Sigmoid colon (tissue), 7 donors: ENCODE data around the gene OXLD1. TPM values are rescaled to one million over a fixed set of nuclear protein-coding genes. Genes with fewer than 3 reads are reported as not detected.

Source experiments
- DNase-seq: peaks from one replicate; pipeline ENCODE4 v3.0.0-alpha.2; 2019
- H3K27ac ChIP-seq, 4 donors: fragments of 200-600 bp; sonication (generic); one replicate each; pipeline ENCODE4 v1.5.1; 2016 to 2019; ENCODE audit warnings: mild to moderate bottlenecking in 1 of 4
- H3K27me3 ChIP-seq, 3 donors: fragments of 200-600 bp; sonication (generic); one replicate each; pipeline ENCODE4 v1.5.1; 2019; ENCODE audit warnings: mild to moderate bottlenecking in 1 of 3
- H3K36me3 ChIP-seq, 4 donors: fragments of 200-600 bp; sonication (generic); one replicate each; pipeline ENCODE4 v1.5.1; 2016 to 2019
- H3K4me1 ChIP-seq, 4 donors: fragments of 200-600 bp; sonication (generic); one replicate each; pipeline ENCODE4 v1.5.1; 2017 to 2019
- H3K4me3 ChIP-seq, 4 donors: fragments of 200-600 bp; sonication (generic); one replicate each; pipeline ENCODE4 v1.5.1; 2017 to 2019; ENCODE audit warnings: mild to moderate bottlenecking in 2 of 4, moderate library complexity in 1 of 4
- H3K9me3 ChIP-seq, 4 donors: fragments of 200-600 bp in 3 of 4; sonication (generic) in 3 of 4; one replicate each; pipeline versions ENCODE4 v1.5.1 to v1.6.1; 2013 to 2019
- CTCF ChIP-seq, 4 experiments: fragments of 450-650 bp in 3 of 4; fragments of 200-600 bp in 1 of 4; IDR thresholded peaks; one replicate each; pipeline ENCODE4 v1.5.1; 2016 to 2019; ENCODE audit warnings: antibody characterized with exemption in 4 of 4, mild to moderate bottlenecking in 3 of 4, moderate library complexity in 2 of 4
- EP300 ChIP-seq, 4 donors: sonication (generic); formaldehyde crosslinking; IDR thresholded peaks; one replicate each; pipeline ENCODE4 v1.6.1; 2017; ENCODE audit warnings: antibody characterized with exemption in 4 of 4
- POLR2A ChIP-seq, 2 donors: fragments of 450-650 bp; IDR thresholded peaks; one replicate each; pipeline ENCODE4 v1.6.1; 2016; ENCODE audit warnings: antibody characterized with exemption in 2 of 2, mild to moderate bottlenecking in 2 of 2, moderate library complexity in 2 of 2
- POLR2AphosphoS5 ChIP-seq, 4 donors: sonication (generic); formaldehyde crosslinking; IDR thresholded peaks; one replicate each; pipeline ENCODE4 v1.6.1; 2017; ENCODE audit warnings: antibody characterized with exemption in 4 of 4
- WGBS, 2 donors: extraction: QIAGEN DNeasy Blood & Tissue Kit; methylation state at CpG; one replicate each; pipeline ENCODE4 v1.1.7; 2013; 5-methylcytosine and 5-hydroxymethylcytosine counted together
- intact Hi-C: fragments of 100-400 bp; cut with DNase I; formaldehyde crosslinking; loops from one replicate; pipeline ENCODE4 v1.15.1; 2023
- polyA plus RNA-seq, 3 donors: library from polyadenylated mRNA; stranded (reverse); fragments of 200-250 nt; gene quantifications; one replicate each; pipeline ENCODE4 v1.2.3, GENCODE V29; 2013
- small RNA-seq, 3 donors: library from RNA; depleted of rRNA; stranded (forward); fragments of <200 nt; gene quantifications; one replicate each; pipeline ENCODE3, GENCODE V24; 2016
- total RNA-seq, 4 donors: library from RNA; depleted of rRNA; stranded (reverse); fragments of >200 nt; gene quantifications; one replicate each; pipeline ENCODE4 v1.1.0, GENCODE V29; 2016
- donor health status: healthy with polysubstance abuse.
- donor health status: Bipolar disorder and iron deficiency.
- donor health status: healthy.

Gene OXLD1
- total and polyA plus RNA-seq, 7 donors: 14.4 to 57.5 (median 36.2) TPM

GRCh38 chr17:81616877-81617276 lies 49.5 kb downstream of the OXLD1 start:
- intact Hi-C loops: no loop called here
- no peaks in the 10 kb centered on the region for H3K27me3 ChIP-seq
- peaks cover 0 to 67% (median 25%) of the 10 kb centered on the region in 4 donors for H3K36me3 ChIP-seq
- WGBS, 2 donors: 42 to 67% methylated on average over 7 of the region's 7 CpGs
- no peak for TF ChIP-seq EP300 (IDR thresholded peaks at IDR 0.05)
- TF ChIP-seq POLR2A (IDR thresholded peaks at IDR 0.05): no peak
- TF ChIP-seq POLR2AphosphoS5 (IDR thresholded peaks at IDR 0.05): no peak
- TF ChIP-seq CTCF (IDR thresholded peaks at IDR 0.05): no peak
- H3K4me1 ChIP-seq: peaks cover 0 to 25% (median 14%) of the 10 kb centered on the region in 4 donors
- H3K4me3 ChIP-seq: no peak overlapping the region
- no peaks in the 10 kb centered on the region for H3K9me3 ChIP-seq
- no peak for DNase-seq
- H3K27ac ChIP-seq: no peak overlapping the region

GRCh38 chr17:81615401-81615930 lies 50.9 kb downstream of the OXLD1 start:
- WGBS, 2 donors: 95 to 96% methylated on average over 4 of the region's 4 CpGs
- no peak for TF ChIP-seq CTCF (IDR thresholded peaks at IDR 0.05)
- TF ChIP-seq POLR2AphosphoS5 (IDR thresholded peaks at IDR 0.05): no peak
- no peak for TF ChIP-seq POLR2A (IDR thresholded peaks at IDR 0.05)
- Histone ChIP-seq H3K27ac (no peak overlapping the region), H3K4me3 (no peak overlapping the region), H3K4me1 (peaks cover 0 to 25% (median 14%) of the 10 kb centered on the region in 4 donors), H3K27me3 (no peaks in the 10 kb centered on the region), H3K36me3 (peaks cover 0 to 58% (median 14%) of the 10 kb centered on the region in 4 donors), H3K9me3 (no peaks in the 10 kb centered on the region)
- intact Hi-C loops: no loop called here
- DNase-seq: no peak

Small RNA genes within 50 kb of the gene (small RNA-seq; reads per million reads assigned to genes)
- 0.06 to 0.22 (median 0.15) reads per million in 3 donors for gene MIR6786

Other genes starting within 250 kb of the OXLD1 start
- 1,000 to 10,000 TPM; 1,038 to 2,003 (median 1,212) TPM for gene ACTG1, start 153.8 kb downstream of the OXLD1 start, total RNA-seq
- gene ACTG1, start 153.8 kb downstream of the OXLD1 start, polyA plus RNA-seq: 1,000 to 10,000 TPM; 2,538 to 4,527 (median 2,852) TPM
- gene FSCN2, start 138.2 kb downstream of the OXLD1 start, total RNA-seq: 1 to 10 TPM in 1 of 4 donors, under 1 TPM in 2, not detected in 1; 0.33 to 1.1 (median 0.95) TPM
- gene FSCN2, start 138.2 kb downstream of the OXLD1 start, polyA plus RNA-seq: 1 to 10 TPM in 1 of 3 donors, not detected in 2; 2.3 TPM
- gene FAAP100, start 114.3 kb downstream of the OXLD1 start, total RNA-seq: 10 to 100 TPM in 3 of 4 donors, 1 to 10 TPM in 1; 9.6 to 24.1 (median 14.6) TPM
- 10 to 100 TPM in 2 of 3 donors, 1 to 10 TPM in 1; 6.6 to 27.2 (median 10.9) TPM for gene FAAP100, start 114.3 kb downstream of the OXLD1 start, polyA plus RNA-seq
- gene NPLOC4, start 29.5 kb downstream of the OXLD1 start, total RNA-seq: 10 to 100 TPM; 47.1 to 59.7 (median 52.6) TPM
- gene NPLOC4, start 29.5 kb downstream of the OXLD1 start, polyA plus RNA-seq: 10 to 100 TPM; 19.8 to 52.7 (median 34.9) TPM
- 1 to 10 TPM in 1 of 4 donors, under 1 TPM in 3; 0.36 to 1.7 (median 0.67) TPM for gene TSPAN10, start 29.4 kb downstream of the OXLD1 start, total RNA-seq
- gene TSPAN10, start 29.4 kb downstream of the OXLD1 start, polyA plus RNA-seq: under 1 TPM; 0.46 to 0.76 (median 0.60) TPM
- 1 to 10 TPM in 1 of 4 donors, not detected in 3; 3.7 TPM for gene PDE6G, start 10.1 kb downstream of the OXLD1 start, total RNA-seq
- 1 to 10 TPM in 2 of 3 donors, not detected in 1; 2.3 to 4.4 TPM for gene PDE6G, start 10.1 kb downstream of the OXLD1 start, polyA plus RNA-seq
- 10 to 100 TPM in 1 of 4 donors, 1 to 10 TPM in 3; 5.5 to 10.7 (median 9.0) TPM for gene CCDC137, start 132 bp upstream of the OXLD1 start, total RNA-seq
- gene CCDC137, start 132 bp upstream of the OXLD1 start, polyA plus RNA-seq: 10 to 100 TPM in 2 of 3 donors, 1 to 10 TPM in 1; 9.0 to 31.1 (median 13.4) TPM
- 10 to 100 TPM; 27.7 to 51.7 (median 47.7) TPM for gene ARL16, start 17.2 kb upstream of the OXLD1 start, total RNA-seq
- gene ARL16, start 17.2 kb upstream of the OXLD1 start, polyA plus RNA-seq: 10 to 100 TPM; 24.5 to 42.3 (median 36.6) TPM
- gene HGS, start 17.4 kb upstream of the OXLD1 start, total RNA-seq: 100 to 1,000 TPM in 1 of 4 donors, 10 to 100 TPM in 3; 36.7 to 143 (median 42.5) TPM
- 100 to 1,000 TPM in 1 of 3 donors, 10 to 100 TPM in 2; 52.9 to 111 (median 87.7) TPM for gene HGS, start 17.4 kb upstream of the OXLD1 start, polyA plus RNA-seq
- gene MRPL12, start 36.8 kb upstream of the OXLD1 start, total RNA-seq: 10 to 100 TPM; 31.0 to 56.4 (median 39.5) TPM
- 100 to 1,000 TPM; 204 to 258 (median 237) TPM for gene MRPL12, start 36.8 kb upstream of the OXLD1 start, polyA plus RNA-seq
- 1 to 10 TPM in 3 of 4 donors, under 1 TPM in 1; 0.99 to 7.1 (median 3.7) TPM for gene SLC25A10, start 45.7 kb upstream of the OXLD1 start, total RNA-seq
- 10 to 100 TPM; 59.5 to 63.2 (median 60.6) TPM for gene SLC25A10, start 45.7 kb upstream of the OXLD1 start, polyA plus RNA-seq
- 1 to 10 TPM in 2 of 4 donors, under 1 TPM in 2; 0.27 to 1.4 (median 0.72) TPM for gene GCGR, start 137.5 kb upstream of the OXLD1 start, total RNA-seq
- gene GCGR, start 137.5 kb upstream of the OXLD1 start, polyA plus RNA-seq: under 1 TPM in 1 of 3 donors, not detected in 2; 0.96 TPM
- gene MCRIP1, start 166.7 kb upstream of the OXLD1 start, total RNA-seq: 100 to 1,000 TPM; 116 to 129 (median 122) TPM
- gene MCRIP1, start 166.7 kb upstream of the OXLD1 start, polyA plus RNA-seq: 10 to 100 TPM; 37.0 to 82.9 (median 78.0) TPM
- gene PPP1R27, start 168.4 kb upstream of the OXLD1 start, total RNA-seq: not detected
- gene PPP1R27, start 168.4 kb upstream of the OXLD1 start, polyA plus RNA-seq: under 1 TPM in 1 of 3 donors, not detected in 2; 0.50 TPM
- gene P4HB, start 193.9 kb upstream of the OXLD1 start, total RNA-seq: 100 to 1,000 TPM; 201 to 338 (median 268) TPM
- 100 to 1,000 TPM; 153 to 750 (median 227) TPM for gene P4HB, start 193.9 kb upstream of the OXLD1 start, polyA plus RNA-seq
- 10 to 100 TPM; 67.0 to 99.5 (median 74.1) TPM for gene ARHGDIA, start 204.7 kb upstream of the OXLD1 start, total RNA-seq
- gene ARHGDIA, start 204.7 kb upstream of the OXLD1 start, polyA plus RNA-seq: 100 to 1,000 TPM; 252 to 452 (median 385) TPM
- gene ALYREF, start 225.0 kb upstream of the OXLD1 start, total RNA-seq: 10 to 100 TPM; 39.2 to 44.0 (median 42.6) TPM
- 10 to 100 TPM; 30.6 to 91.4 (median 35.4) TPM for gene ALYREF, start 225.0 kb upstream of the OXLD1 start, polyA plus RNA-seq
- 100 to 1,000 TPM in 3 of 4 donors, 10 to 100 TPM in 1; 93.3 to 185 (median 158) TPM for gene ANAPC11, start 225.1 kb upstream of the OXLD1 start, total RNA-seq
- 100 to 1,000 TPM; 198 to 203 (median 202) TPM for gene ANAPC11, start 225.1 kb upstream of the OXLD1 start, polyA plus RNA-seq
- gene NPB, start 235.6 kb upstream of the OXLD1 start, total RNA-seq: 1 to 10 TPM in 1 of 4 donors, under 1 TPM in 2, not detected in 1; 0.27 to 1.8 (median 0.71) TPM
- under 1 TPM in 1 of 3 donors, not detected in 2; 0.87 TPM for gene NPB, start 235.6 kb upstream of the OXLD1 start, polyA plus RNA-seq
- gene PCYT2, start 244.8 kb upstream of the OXLD1 start, total RNA-seq: 10 to 100 TPM; 11.4 to 24.6 (median 19.3) TPM
- gene PCYT2, start 244.8 kb upstream of the OXLD1 start, polyA plus RNA-seq: 10 to 100 TPM; 21.6 to 86.4 (median 40.7) TPM